T-helper 1 cell treated with Interleukin-12 subunit alpha and Interleukin-12 subunit beta and Interleukin-4 antibody, amounts not matched to agents 30 ng/mL and 1 ng/mL, for 36 hours (primary cell): ENCODE results near the gene DCDC2C. TPM values are rescaled to one million over a fixed set of nuclear protein-coding genes. Genes with fewer than 3 reads are reported as not detected.

Source experiments
- intact Hi-C: fragments of 100-400 bp; cut with micrococcal nuclease; formaldehyde crosslinking; loops from one replicate; pipeline ENCODE4 v1.15.1; 2024
- total RNA-seq: library from RNA; stranded (reverse); gene quantifications from 2 replicates; pipeline ENCODE4 v1.2.3, GENCODE V29; 2022

DCDC2C gene
- total RNA-seq, 1 donor from 2014 or later = not detected

- intact Hi-C loops = no loop called here
Observed at GRCh38 chr2:3885629-3886628, 182.6 kb downstream of the DCDC2C start.

- intact Hi-C loops = no loop called here
Observed at GRCh38 chr2:3895021-3895420, 191.6 kb downstream of the DCDC2C start.

Other genes with a start within 250 kb of the DCDC2C start
- gene ADI1, start 184.0 kb upstream of the DCDC2C start, total RNA-seq = 35.7 and 36.9 TPM in 2 replicates
- 25.9 and 26.6 TPM in 2 replicates for gene RNASEH1, start 145.2 kb upstream of the DCDC2C start, total RNA-seq
- 1,097 and 1,113 TPM in 2 replicates for gene RPS7, start 128.3 kb upstream of the DCDC2C start, total RNA-seq
- gene COLEC11, start 108.5 kb upstream of the DCDC2C start, total RNA-seq = not detected in 2 replicates
- gene ALLC, start 45.4 kb upstream of the DCDC2C start, total RNA-seq = not detected in 2 replicates